ENCODE results near the gene SSX5.

DNA sequence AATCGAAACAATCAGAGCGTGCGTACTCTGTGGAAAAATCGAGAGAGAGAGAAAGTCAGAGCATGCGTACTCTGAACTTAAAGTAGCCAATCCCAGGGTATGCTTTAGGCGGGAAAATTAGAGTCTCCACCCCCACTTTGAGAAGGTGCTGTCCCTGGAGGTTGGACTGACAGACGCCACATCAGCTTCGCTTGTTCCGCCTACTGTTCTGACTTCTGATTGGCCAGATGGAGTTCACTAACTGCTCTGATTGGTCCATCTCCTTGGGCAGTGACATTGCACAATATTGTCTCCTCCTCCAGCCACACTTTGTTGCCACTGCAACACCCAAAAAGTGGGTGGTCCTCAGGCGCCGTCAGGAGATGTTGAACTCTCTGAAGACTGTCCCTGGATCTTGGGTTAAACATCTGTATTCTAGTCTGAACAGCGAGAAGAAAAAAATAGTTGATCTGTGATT lies at the start of gene SSX5:
- TF ChIP-seq, protein P1, sequence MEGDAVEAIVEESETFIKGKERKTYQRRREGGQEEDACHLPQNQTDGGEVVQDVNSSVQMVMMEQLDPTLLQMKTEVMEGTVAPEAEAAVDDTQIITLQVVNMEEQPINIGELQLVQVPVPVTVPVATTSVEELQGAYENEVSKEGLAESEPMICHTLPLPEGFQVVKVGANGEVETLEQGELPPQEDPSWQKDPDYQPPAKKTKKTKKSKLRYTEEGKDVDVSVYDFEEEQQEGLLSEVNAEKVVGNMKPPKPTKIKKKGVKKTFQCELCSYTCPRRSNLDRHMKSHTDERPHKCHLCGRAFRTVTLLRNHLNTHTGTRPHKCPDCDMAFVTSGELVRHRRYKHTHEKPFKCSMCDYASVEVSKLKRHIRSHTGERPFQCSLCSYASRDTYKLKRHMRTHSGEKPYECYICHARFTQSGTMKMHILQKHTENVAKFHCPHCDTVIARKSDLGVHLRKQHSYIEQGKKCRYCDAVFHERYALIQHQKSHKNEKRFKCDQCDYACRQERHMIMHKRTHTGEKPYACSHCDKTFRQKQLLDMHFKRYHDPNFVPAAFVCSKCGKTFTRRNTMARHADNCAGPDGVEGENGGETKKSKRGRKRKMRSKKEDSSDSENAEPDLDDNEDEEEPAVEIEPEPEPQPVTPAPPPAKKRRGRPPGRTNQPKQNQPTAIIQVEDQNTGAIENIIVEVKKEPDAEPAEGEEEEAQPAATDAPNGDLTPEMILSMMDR (IDR thresholded peaks at IDR 0.05), result no peak
- no peak for TF ChIP-seq POLR2A (IDR thresholded peaks at IDR 0.05)

Data from thyroid gland (tissue), 4 donors.